Measurements from ENCODE around the gene JMJD1C.

DNA sequence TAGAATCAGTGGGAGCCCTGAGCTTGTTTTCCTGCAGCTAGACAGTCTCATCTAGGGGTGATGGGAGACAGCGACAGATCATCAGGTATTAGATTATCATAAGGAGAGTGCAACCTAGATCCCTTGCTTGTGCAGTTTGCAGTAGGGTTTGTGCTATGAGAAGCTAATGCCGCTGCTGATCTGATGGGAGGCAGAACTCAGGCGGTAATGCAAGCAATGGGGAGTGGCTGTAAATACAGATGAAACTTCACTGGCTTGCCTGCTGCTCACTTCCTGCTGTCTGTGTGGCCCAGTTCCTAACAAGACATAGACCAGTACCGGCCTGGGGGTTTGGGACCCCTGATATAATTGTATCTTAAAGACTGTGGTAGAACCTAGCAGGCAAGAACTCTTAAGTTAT lies 315.0 kb downstream of the JMJD1C start:
- TF ChIP-seq EZH2 (IDR thresholded peaks at IDR 0.05; ENCODE audit: low read length, unreplicated experiment) (no peak), CTCF (conservative IDR thresholded peaks at IDR 0.05; ENCODE audit: low read depth, low read length) (no peak), EZH2phosphoT487 (IDR thresholded peaks at IDR 0.05; ENCODE audit: borderline replicate concordance, low read length) (no peak)

Measured in PC-3 (cell line).